Choroid plexus epithelial cell (primary cell): ENCODE results near the gene DUSP12.

Experiments
- DNase-seq: peaks from one replicate; pipeline ENCODE4 v3.0.0-alpha.2; 2010; ENCODE audit warnings: low read depth
- H3K4me3 ChIP-seq: 2 replicates; pipeline ENCODE4 v1.5.1; 2011; ENCODE audit warnings: low read depth, mild to moderate bottlenecking, control low read depth, low read length, moderate library complexity
- TF ChIP-seq, protein P1 (sequence below): conservative IDR thresholded peaks from 2 replicates; pipeline ENCODE4 v1.5.1; 2011; ENCODE audit warnings: low read depth, mild to moderate bottlenecking, control low read depth, inconsistent platforms, low read length, moderate library complexity

The DUSP12 gene, protein sequence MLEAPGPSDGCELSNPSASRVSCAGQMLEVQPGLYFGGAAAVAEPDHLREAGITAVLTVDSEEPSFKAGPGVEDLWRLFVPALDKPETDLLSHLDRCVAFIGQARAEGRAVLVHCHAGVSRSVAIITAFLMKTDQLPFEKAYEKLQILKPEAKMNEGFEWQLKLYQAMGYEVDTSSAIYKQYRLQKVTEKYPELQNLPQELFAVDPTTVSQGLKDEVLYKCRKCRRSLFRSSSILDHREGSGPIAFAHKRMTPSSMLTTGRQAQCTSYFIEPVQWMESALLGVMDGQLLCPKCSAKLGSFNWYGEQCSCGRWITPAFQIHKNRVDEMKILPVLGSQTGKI

DNA sequence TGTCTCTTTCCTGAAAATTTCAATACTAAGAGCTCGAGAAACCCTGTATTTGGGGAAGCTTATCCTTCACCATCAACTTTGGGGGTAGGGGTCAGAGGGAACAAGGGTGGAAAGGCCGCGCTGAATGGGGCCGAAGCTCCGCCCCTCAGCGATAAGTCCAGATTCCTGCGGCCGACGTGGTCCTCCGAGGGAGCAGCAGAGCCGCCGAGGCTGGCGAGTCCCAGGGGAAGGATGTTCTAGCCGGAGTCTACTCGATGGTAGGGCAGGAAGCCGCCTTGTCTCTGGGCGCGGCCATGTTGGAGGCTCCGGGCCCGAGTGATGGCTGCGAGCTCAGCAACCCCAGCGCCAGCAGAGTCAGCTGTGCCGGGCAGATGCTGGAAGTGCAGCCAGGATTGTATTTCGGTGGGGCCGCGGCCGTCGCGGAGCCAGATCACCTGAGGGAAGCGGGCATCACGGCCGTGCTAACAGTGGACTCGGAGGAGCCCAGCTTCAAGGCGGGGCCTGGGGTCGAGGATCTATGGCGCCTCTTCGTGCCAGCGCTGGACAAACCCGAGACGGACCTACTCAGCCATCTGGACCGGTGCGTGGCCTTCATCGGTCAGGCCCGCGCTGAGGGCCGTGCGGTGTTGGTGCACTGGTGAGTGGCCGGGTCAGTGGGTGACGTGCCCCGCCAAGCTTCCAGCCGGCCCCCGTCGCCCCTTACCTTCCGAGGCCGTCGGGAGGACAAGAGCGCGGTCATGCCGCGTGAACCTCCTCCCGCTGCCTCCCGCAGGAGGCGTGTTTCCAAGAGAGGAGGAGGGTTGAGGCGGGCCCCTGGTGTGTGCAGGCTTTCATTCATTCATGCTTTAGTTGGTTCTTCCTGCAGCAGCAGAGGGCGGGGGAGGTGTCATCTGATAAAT lies at the start of gene DUSP12:
DUSP12 (plus strand) TSS at position 278 of the 899 bp plus-strand sequence; CDS start at position 294, 16 bp downstream.
- DNase-seq: peak; percentile 97
- TF ChIP-seq, protein P1, sequence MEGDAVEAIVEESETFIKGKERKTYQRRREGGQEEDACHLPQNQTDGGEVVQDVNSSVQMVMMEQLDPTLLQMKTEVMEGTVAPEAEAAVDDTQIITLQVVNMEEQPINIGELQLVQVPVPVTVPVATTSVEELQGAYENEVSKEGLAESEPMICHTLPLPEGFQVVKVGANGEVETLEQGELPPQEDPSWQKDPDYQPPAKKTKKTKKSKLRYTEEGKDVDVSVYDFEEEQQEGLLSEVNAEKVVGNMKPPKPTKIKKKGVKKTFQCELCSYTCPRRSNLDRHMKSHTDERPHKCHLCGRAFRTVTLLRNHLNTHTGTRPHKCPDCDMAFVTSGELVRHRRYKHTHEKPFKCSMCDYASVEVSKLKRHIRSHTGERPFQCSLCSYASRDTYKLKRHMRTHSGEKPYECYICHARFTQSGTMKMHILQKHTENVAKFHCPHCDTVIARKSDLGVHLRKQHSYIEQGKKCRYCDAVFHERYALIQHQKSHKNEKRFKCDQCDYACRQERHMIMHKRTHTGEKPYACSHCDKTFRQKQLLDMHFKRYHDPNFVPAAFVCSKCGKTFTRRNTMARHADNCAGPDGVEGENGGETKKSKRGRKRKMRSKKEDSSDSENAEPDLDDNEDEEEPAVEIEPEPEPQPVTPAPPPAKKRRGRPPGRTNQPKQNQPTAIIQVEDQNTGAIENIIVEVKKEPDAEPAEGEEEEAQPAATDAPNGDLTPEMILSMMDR: peak; percentile 30
- H3K4me3 ChIP-seq: peak within 1 kb of the TSS; percentile 99

DNA sequence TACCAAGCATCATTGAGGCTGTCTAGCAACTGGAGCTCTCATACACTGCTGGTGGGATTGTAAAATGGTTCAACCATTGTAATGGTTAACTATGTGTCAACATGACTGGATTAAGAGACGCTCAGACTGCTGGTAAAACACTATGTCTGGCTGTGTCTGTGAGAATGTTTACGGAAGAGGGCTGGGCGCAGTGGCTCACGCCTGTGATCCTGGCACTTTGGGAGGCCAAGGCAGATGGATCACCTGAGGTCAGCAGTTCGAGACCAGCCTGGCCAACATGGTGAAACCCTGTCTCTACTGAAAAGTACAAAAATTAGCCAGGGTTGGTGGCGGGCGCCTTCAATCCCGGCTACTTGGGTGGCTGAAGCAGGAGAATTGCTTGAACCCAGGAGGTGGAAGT lies 47.3 kb upstream of the DUSP12 start:
- TF ChIP-seq, protein P1: no peak
- no peak for DNase-seq
- H3K4me3 ChIP-seq: no peak overlapping the region

DNA sequence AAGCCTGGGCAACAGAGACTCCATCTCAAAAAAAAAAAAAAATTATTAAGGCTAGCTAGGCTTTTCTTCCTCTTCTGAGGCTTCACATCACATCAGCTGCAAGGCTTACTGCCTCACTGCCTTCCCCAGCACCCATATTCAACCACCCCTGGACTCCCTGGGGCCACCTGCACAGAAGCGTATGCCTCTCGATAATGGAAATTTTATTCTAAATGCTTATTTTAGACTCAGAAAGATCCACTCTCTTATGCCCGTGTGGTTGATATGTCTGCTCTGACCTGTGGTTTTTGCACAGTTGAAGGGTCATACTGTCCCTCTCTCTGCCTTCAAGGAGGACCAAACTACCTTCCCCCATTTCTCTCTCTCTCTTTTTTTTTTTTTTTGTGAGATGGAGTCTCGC lies 44.0 kb upstream of the DUSP12 start:
- TF ChIP-seq, protein P1: no peak
- no peak for DNase-seq
- H3K4me3 ChIP-seq: no peak overlapping the region

DNA sequence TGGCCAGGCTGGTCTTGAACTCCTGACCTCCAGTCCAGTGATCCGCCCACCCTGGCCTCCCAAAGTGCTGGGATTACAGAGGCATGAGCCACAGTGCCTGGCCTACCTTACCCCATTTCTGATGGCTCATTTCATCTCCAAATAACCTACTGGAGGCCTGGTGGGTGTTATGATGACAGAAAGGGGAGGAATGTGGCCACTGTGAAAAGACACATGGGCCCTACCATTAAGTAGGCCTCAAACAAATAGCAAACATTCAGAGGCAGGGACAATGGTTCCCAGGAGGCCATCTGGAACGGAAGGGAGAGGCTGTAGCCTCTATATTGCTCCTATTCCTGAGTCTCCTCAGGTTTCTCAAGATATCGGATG lies 43.5 kb upstream of the DUSP12 start:
- H3K4me3 ChIP-seq: no peak overlapping the region
- no peak for DNase-seq
- TF ChIP-seq, protein P1: no peak

DNA sequence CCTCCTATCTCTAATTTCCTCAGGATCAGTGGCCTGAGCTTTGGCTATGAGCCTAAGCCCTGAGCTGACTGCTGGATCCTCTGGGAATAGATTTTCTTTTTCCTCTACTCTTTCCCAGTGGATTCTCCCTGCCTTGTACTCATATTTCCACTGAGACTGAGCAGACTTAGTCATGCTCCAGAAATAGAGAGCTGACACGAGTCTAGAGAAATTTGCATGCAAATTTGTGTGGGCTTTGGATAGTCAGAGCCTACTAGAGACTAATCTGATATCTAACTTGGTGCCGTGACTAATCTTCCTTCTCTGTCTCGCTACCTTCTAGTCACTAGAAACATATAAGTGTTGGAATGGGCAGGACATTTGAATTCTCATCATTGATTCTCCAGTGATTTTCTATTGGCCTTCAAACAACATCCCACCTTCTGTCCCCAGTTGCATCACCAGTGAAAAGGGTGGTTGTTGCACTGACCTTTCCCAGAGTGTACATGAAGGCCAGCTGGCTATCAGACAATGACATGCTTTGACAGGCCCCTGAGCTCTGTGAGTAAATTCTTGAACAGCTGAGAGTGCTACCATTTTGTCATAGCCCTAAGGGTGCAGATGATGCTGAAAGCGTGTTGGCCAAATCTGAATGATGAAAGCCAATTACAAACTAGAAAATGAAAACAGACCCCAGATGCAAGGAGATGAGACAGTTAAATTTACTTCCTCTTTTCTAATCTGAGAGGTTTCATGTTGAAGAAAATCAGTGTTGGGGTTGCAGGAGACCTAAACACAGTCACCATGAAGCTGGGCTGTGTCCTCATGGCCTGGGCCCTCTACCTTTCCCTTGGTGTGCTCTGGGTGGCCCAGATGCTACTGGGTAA lies 42.9 kb upstream of the DUSP12 start, which contains the start of gene FCRLA:
FCRLA (plus strand) TSS at position 748 of the 866 bp plus-strand sequence; CDS start at position 784, 36 bp downstream.
- TF ChIP-seq, protein P1: no peak
- peak; percentile 67 for DNase-seq
- no peak within 1 kb of the TSS for H3K4me3 ChIP-seq

DNA sequence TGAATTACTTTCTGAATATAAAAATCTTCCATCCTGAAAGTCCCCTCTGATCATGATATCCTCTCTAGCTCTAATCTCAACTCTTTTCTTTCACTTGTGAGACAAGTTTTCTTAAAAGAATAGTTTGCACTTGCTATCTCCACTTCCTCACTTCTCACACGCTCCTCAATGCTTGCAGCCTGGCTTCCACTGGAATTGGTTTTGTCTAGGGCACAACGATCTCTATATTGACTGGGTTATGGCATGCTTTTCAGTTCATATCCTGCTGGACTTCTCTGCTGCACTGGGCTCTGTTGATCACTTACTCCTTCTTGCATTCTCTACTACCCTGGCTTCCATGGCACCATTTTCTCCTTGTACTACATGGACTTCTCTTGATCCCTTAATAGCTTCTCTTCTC lies 42.1 kb upstream of the DUSP12 start:
- DNase-seq: no peak
- no peak overlapping the region for H3K4me3 ChIP-seq
- TF ChIP-seq, protein P1: no peak
